ENCODE measurements around the gene TMEM163.
A peak's percentile ranks its signal among the peaks of the same experiment; 100 is the strongest.

The TMEM163 gene

GRCh38 chr2:134460583-134460998 lies 258.2 kb downstream of the TMEM163 start:
- peak in 2 of 3 donors; percentile 7 to 10 for DNase-seq (ENCODE audit: low read depth in 2 of 3, low spot score in 1 of 3)

- DNase-seq (ENCODE audit: low read depth in 2 of 3, low spot score in 1 of 3), result no peak
These were observed 258.9 kb downstream of the TMEM163 start for GRCh38 chr2:134459706-134460406.

GRCh38 chr2:134458950-134459349 lies 259.9 kb downstream of the TMEM163 start:
- DNase-seq (ENCODE audit: low read depth in 2 of 3, low spot score in 1 of 3), result no peak

- no peak for DNase-seq (ENCODE audit: low read depth in 2 of 3, low spot score in 1 of 3)
These were observed 260.3 kb downstream of the TMEM163 start for GRCh38 chr2:134458473-134458853.

GRCh38 chr2:134457765-134458472 lies 260.9 kb downstream of the TMEM163 start:
- no peak for DNase-seq (ENCODE audit: low read depth in 2 of 3, low spot score in 1 of 3)

GRCh38 chr2:134457353-134457752 lies 261.4 kb downstream of the TMEM163 start:
- DNase-seq (ENCODE audit: low read depth in 2 of 3, low spot score in 1 of 3), result no peak

GRCh38 chr2:134455426-134455825 lies 263.4 kb downstream of the TMEM163 start:
- no peak for DNase-seq (ENCODE audit: low read depth in 2 of 3, low spot score in 1 of 3)

- DNase-seq (ENCODE audit: low read depth in 2 of 3, low spot score in 1 of 3), result no peak
These were observed 263.9 kb downstream of the TMEM163 start for GRCh38 chr2:134454931-134455330.

GRCh38 chr2:134454426-134454825 lies 264.4 kb downstream of the TMEM163 start:
- DNase-seq (ENCODE audit: low read depth in 2 of 3, low spot score in 1 of 3), result no peak

- no peak for DNase-seq (ENCODE audit: low read depth in 2 of 3, low spot score in 1 of 3)
These were observed 264.8 kb downstream of the TMEM163 start for GRCh38 chr2:134453973-134454372.

- no peak for DNase-seq (ENCODE audit: low read depth in 2 of 3, low spot score in 1 of 3)
These were observed 265.3 kb downstream of the TMEM163 start for GRCh38 chr2:134453476-134453875.

GRCh38 chr2:134452042-134452733 lies 266.6 kb downstream of the TMEM163 start:
- DNase-seq (ENCODE audit: low read depth in 2 of 3, low spot score in 1 of 3), result no peak

GRCh38 chr2:134451347-134451630 lies 267.5 kb downstream of the TMEM163 start:
- no peak for DNase-seq (ENCODE audit: low read depth in 2 of 3, low spot score in 1 of 3)

- no peak for DNase-seq (ENCODE audit: low read depth in 2 of 3, low spot score in 1 of 3)
These were observed 268.9 kb downstream of the TMEM163 start for GRCh38 chr2:134449751-134450513.

GRCh38 chr2:134449157-134449556 lies 269.6 kb downstream of the TMEM163 start:
- DNase-seq (ENCODE audit: low read depth in 2 of 3, low spot score in 1 of 3), result no peak

- no peak for DNase-seq (ENCODE audit: low read depth in 2 of 3, low spot score in 1 of 3)
These were observed 270.1 kb downstream of the TMEM163 start for GRCh38 chr2:134448650-134449049.

GRCh38 chr2:134447669-134448068 lies 271.1 kb downstream of the TMEM163 start:
- DNase-seq (ENCODE audit: low read depth in 2 of 3, low spot score in 1 of 3), result no peak

- no peak for DNase-seq (ENCODE audit: low read depth in 2 of 3, low spot score in 1 of 3)
These were observed 272.3 kb downstream of the TMEM163 start for GRCh38 chr2:134446383-134447017.

- no peak for DNase-seq (ENCODE audit: low read depth in 2 of 3, low spot score in 1 of 3)
These were observed 272.8 kb downstream of the TMEM163 start for GRCh38 chr2:134445985-134446382.

- DNase-seq (ENCODE audit: low read depth in 2 of 3, low spot score in 1 of 3), result no peak
These were observed 273.7 kb downstream of the TMEM163 start for GRCh38 chr2:134445116-134445515.

GRCh38 chr2:134443814-134444480 lies 274.9 kb downstream of the TMEM163 start:
- DNase-seq (ENCODE audit: low read depth in 2 of 3, low spot score in 1 of 3), result no peak

All from stimulated activated CD4-positive, alpha-beta T cell treated with anti-CD3 and anti-CD28 coated beads, Interleukin-12 subunit alpha, Interleukin-12 subunit beta, amount 100 ng/mL, for 48 hours (primary cell).